Astrocyte (in vitro differentiated cells and primary cell): ENCODE measurements around the gene RYR2. TPM values are rescaled to one million over a fixed set of nuclear protein-coding genes. Genes with fewer than 3 reads are reported as not detected.

Experiments used
- DNase-seq: peaks from one replicate; pipeline ENCODE4 v3.0.0-alpha.2; 2010; ENCODE audit warnings: low read depth
- FAIRE-seq: peaks from 2 replicates; lab custom pipeline; 2011; peaks lifted over from hg19 to GRCh38; lab: Jason Lieb, UNC
- H2AFZ ChIP-seq: 2 replicates; pipeline ENCODE4 v1.6.0; 2012; ENCODE audit warnings: low read depth, low read length, inconsistent platforms
- H3K27ac ChIP-seq: 2 replicates; pipeline ENCODE4 v1.5.1; 2011; ENCODE audit warnings: low read depth, low read length, inconsistent platforms
- H3K27me3 ChIP-seq: 2 replicates; pipeline ENCODE4 v1.6.0; 2011; ENCODE audit warnings: low read length, inconsistent platforms; ENCODE audit not compliant: insufficient read depth
- H3K36me3 ChIP-seq: 2 replicates; pipeline ENCODE4 v1.5.1; 2011; ENCODE audit warnings: low read length, inconsistent platforms; ENCODE audit not compliant: insufficient read depth
- H3K4me1 ChIP-seq: 2 replicates; pipeline ENCODE4 v1.5.1; 2011; ENCODE audit warnings: low read length, inconsistent platforms; ENCODE audit not compliant: insufficient read depth
- H3K4me2 ChIP-seq: 2 replicates; pipeline ENCODE4 v1.6.0; 2012; ENCODE audit warnings: low read length, inconsistent platforms
- H3K4me3 ChIP-seq: 2 replicates; pipeline ENCODE4 v1.5.1; 2011; ENCODE audit warnings: low read depth, mild to moderate bottlenecking, low read length, inconsistent platforms; ENCODE audit not compliant: insufficient read depth
- H3K79me2 ChIP-seq: 2 replicates; pipeline ENCODE4 v1.6.0; 2012; ENCODE audit warnings: mild to moderate bottlenecking, low read length, inconsistent platforms; ENCODE audit not compliant: insufficient read depth
- H3K9ac ChIP-seq: 2 replicates; pipeline ENCODE4 v1.6.0; 2012; ENCODE audit warnings: mild to moderate bottlenecking, low read length, inconsistent platforms
- H3K9me3 ChIP-seq: 2 replicates; pipeline ENCODE4 v1.5.1; 2012; ENCODE audit warnings: low read depth, mild to moderate bottlenecking, low read length, inconsistent platforms; ENCODE audit not compliant: insufficient read depth
- H4K20me1 ChIP-seq: 2 replicates; pipeline ENCODE4 v1.6.0; 2012; ENCODE audit warnings: low read length, inconsistent platforms; ENCODE audit not compliant: insufficient read depth
- H3K27ac Mint-ChIP-seq: one replicate; pipeline ENCODE4 v1.8.0; 2021; ENCODE audit warnings: mild to moderate bottlenecking, mixed read lengths; ENCODE audit not compliant: unreplicated experiment
- H3K27me3 Mint-ChIP-seq: one replicate; pipeline ENCODE4 v1.8.0; 2021; ENCODE audit warnings: low read depth, mixed read lengths; ENCODE audit not compliant: unreplicated experiment
- H3K36me3 Mint-ChIP-seq: one replicate; pipeline ENCODE4 v1.8.0; 2021; ENCODE audit warnings: low read depth, mixed read lengths; ENCODE audit not compliant: unreplicated experiment
- H3K4me1 Mint-ChIP-seq: one replicate; pipeline ENCODE4 v1.8.0; 2021; ENCODE audit warnings: low read depth, mixed read lengths; ENCODE audit not compliant: unreplicated experiment
- H3K4me3 Mint-ChIP-seq: one replicate; pipeline ENCODE4 v1.8.0; 2021; ENCODE audit warnings: mild to moderate bottlenecking, moderate library complexity, mixed read lengths; ENCODE audit not compliant: unreplicated experiment
- H3K9me3 Mint-ChIP-seq: one replicate; pipeline ENCODE4 v1.8.0; 2021; ENCODE audit warnings: mild to moderate bottlenecking, mixed read lengths; ENCODE audit not compliant: unreplicated experiment
- EZH2 ChIP-seq: IDR thresholded peaks from 2 replicates; pipeline ENCODE4 v1.6.1; 2012; ENCODE audit warnings: mild to moderate bottlenecking, low read length, inconsistent platforms; ENCODE audit not compliant: insufficient read depth
- total RNA-seq: library from RNA; stranded (reverse); gene quantifications from 2 replicates; pipeline ENCODE4 v1.2.1, GENCODE V29; 2021
- TF ChIP-seq, protein P1 (sequence below): IDR thresholded peaks from 2 replicates; pipeline ENCODE4 v1.5.1; 2011; ENCODE audit warnings: low read depth, mild to moderate bottlenecking, inconsistent platforms, low read length, moderate library complexity; ENCODE audit not compliant: insufficient read depth

The RYR2 gene
- total RNA-seq, 1 donor from 2014 or later = 0.30 TPM

DNA sequence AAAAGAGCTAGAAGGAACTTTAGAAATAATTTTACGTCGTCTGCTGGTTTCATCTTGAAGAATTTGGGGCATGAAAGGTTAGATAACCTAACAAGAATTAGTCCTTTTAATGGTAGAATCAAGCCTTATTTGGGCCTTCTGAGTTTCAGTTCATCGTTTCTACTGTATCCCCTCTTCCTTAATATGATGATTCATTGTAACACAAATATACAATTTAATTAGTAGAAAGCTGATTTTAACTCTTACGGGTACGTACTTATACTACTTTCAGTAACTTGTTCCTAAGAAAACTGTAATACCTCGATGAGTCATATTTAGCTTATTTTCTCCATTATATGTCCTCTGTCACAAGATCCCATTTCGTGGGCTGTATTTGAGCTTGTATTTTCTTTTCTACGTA lies 264.7 kb downstream of the RYR2 start:
- no peak overlapping the region for H3K4me2 ChIP-seq
- TF ChIP-seq, protein P1, sequence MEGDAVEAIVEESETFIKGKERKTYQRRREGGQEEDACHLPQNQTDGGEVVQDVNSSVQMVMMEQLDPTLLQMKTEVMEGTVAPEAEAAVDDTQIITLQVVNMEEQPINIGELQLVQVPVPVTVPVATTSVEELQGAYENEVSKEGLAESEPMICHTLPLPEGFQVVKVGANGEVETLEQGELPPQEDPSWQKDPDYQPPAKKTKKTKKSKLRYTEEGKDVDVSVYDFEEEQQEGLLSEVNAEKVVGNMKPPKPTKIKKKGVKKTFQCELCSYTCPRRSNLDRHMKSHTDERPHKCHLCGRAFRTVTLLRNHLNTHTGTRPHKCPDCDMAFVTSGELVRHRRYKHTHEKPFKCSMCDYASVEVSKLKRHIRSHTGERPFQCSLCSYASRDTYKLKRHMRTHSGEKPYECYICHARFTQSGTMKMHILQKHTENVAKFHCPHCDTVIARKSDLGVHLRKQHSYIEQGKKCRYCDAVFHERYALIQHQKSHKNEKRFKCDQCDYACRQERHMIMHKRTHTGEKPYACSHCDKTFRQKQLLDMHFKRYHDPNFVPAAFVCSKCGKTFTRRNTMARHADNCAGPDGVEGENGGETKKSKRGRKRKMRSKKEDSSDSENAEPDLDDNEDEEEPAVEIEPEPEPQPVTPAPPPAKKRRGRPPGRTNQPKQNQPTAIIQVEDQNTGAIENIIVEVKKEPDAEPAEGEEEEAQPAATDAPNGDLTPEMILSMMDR = no peak
- no peak for TF ChIP-seq EZH2
- H3K4me3 ChIP-seq = no peak overlapping the region
- H3K36me3 Mint-ChIP-seq = no peaks in the 10 kb centered on the region
- DNase-seq = no peak
- no peaks in the 10 kb centered on the region for H3K79me2 ChIP-seq
- no peaks in the 10 kb centered on the region for H3K4me1 ChIP-seq
- no peaks in the 10 kb centered on the region for H3K36me3 ChIP-seq
- H2AFZ ChIP-seq = no peak overlapping the region
- H3K4me3 Mint-ChIP-seq = no peak overlapping the region
- H3K27ac Mint-ChIP-seq = no peak overlapping the region
- no peaks in the 10 kb centered on the region for H3K9me3 Mint-ChIP-seq
- H3K27me3 Mint-ChIP-seq = no peaks in the 10 kb centered on the region
- H3K9ac ChIP-seq = no peak overlapping the region
- H3K27ac ChIP-seq = no peak overlapping the region
- no peaks in the 10 kb centered on the region for H3K4me1 Mint-ChIP-seq
- no peaks in the 10 kb centered on the region for H3K27me3 ChIP-seq
- no peak for FAIRE-seq
- no peaks in the 10 kb centered on the region for H3K9me3 ChIP-seq
- no peaks in the 10 kb centered on the region for H4K20me1 ChIP-seq

DNA sequence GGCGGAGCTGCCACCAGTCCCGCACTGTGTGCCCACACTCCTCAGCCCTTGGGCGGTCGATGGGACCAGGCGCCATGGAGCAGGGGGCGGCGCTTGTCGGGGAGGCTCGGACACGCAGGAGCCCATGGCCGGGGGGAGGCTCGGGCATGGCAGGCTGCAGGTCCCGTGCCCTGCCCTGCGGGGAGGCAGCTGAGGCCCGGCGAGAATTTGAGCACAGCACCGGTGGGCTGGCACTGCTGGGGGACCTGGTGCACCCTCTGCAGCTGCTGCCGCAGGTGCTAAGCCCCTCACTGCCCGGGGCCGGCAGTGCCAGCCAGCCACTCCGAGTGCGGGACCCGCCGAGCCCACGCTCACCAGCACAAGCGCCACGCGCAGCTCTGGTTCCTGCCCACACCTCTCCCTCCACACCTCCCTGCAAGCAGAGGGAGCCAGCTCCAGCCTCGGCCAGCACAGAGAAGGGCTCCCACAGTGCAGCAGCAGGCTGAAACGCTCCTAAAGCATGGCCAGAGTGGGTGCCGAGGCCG lies 267.7 kb downstream of the RYR2 start:
- H3K4me3 Mint-ChIP-seq = no peak overlapping the region
- no peaks in the 10 kb centered on the region for H3K4me1 Mint-ChIP-seq
- no peak overlapping the region for H3K27ac Mint-ChIP-seq

DNA sequence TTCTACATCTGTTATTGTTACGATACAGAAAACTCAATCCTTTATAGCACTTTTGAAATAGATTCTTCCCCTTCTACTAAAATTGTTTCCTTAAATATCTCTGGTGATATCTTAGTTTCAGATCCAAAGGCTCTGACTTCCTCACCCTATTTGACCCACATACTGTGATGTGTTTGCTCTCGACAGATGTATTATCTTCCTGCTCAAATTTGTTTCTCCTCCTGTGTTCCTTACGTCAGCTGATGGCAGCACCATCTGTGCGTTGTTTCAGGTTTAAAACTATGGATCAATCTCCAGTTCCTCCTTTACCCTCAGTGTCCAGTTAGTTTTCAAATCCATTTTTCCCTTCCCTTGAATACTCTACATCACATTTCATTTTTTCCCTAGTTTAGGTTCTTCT lies 274.4 kb downstream of the RYR2 start:
- Histone ChIP-seq H3K36me3 (no peaks in the 10 kb centered on the region), H2AFZ (no peak overlapping the region), H3K4me3 (no peak overlapping the region), H3K9me3 (no peaks in the 10 kb centered on the region), H3K9ac (no peak overlapping the region), H3K4me2 (no peak overlapping the region), H3K4me1 (no peaks in the 10 kb centered on the region), H3K79me2 (no peaks in the 10 kb centered on the region), H4K20me1 (no peaks in the 10 kb centered on the region), H3K27me3 (no peaks in the 10 kb centered on the region), H3K27ac (no peak overlapping the region)
- H3K4me3 Mint-ChIP-seq = no peak overlapping the region
- H3K27me3 Mint-ChIP-seq = no peaks in the 10 kb centered on the region
- peaks cover 3% of the 10 kb centered on the region for H3K4me1 Mint-ChIP-seq
- no peak for TF ChIP-seq EZH2
- TF ChIP-seq, protein P1 = no peak
- FAIRE-seq = no peak
- H3K9me3 Mint-ChIP-seq = peaks cover 3% of the 10 kb centered on the region
- H3K27ac Mint-ChIP-seq = no peak overlapping the region
- no peak for DNase-seq
- H3K36me3 Mint-ChIP-seq = no peaks in the 10 kb centered on the region

More for the DNA sequence above, 267.7 kb downstream of the RYR2 start:
- no peak overlapping the region for H3K27ac ChIP-seq
- H3K4me1 ChIP-seq = no peaks in the 10 kb centered on the region
- no peak for FAIRE-seq
- peaks cover 3% of the 10 kb centered on the region for H3K9me3 Mint-ChIP-seq
- no peaks in the 10 kb centered on the region for H3K36me3 Mint-ChIP-seq
- H3K9me3 ChIP-seq = no peaks in the 10 kb centered on the region
- H3K27me3 ChIP-seq = no peaks in the 10 kb centered on the region
- DNase-seq = no peak
- no peak overlapping the region for H3K4me2 ChIP-seq
- no peaks in the 10 kb centered on the region for H3K36me3 ChIP-seq
- H3K4me3 ChIP-seq = no peak overlapping the region
- no peak for TF ChIP-seq EZH2
- TF ChIP-seq, protein P1 = no peak
- H3K27me3 Mint-ChIP-seq = no peaks in the 10 kb centered on the region
- H3K79me2 ChIP-seq = no peaks in the 10 kb centered on the region
- no peaks in the 10 kb centered on the region for H4K20me1 ChIP-seq
- H3K9ac ChIP-seq = no peak overlapping the region
- no peak overlapping the region for H2AFZ ChIP-seq
